Lung (tissue), 12 donors: ENCODE data around the gene TENM3. TPM values are rescaled to one million over a fixed set of nuclear protein-coding genes. Genes with fewer than 3 reads are reported as not detected.

ENCODE experiments used
- ATAC-seq: fragments of 200-7000 bp; cut with Tn5 transposase; one replicate; pipeline ENCODE4 v1.9.1; 2020; ENCODE audit warnings: moderate number of reproducible peaks; ENCODE audit not compliant: insufficient read depth, low FRiP score
- DNase-seq, 3 donors: peaks; one replicate each; pipeline ENCODE4 v3.0.0-alpha.2; 2013 to 2017
- H3K27ac ChIP-seq, 2 donors: one replicate each; pipeline ENCODE4 v1.5.1; 2013; ENCODE audit warnings: mild to moderate bottlenecking in 2 of 2, moderate library complexity in 2 of 2, control low read depth in 1 of 2, inconsistent platforms in 1 of 2, low read depth in 1 of 2, low read length in 1 of 2
- H3K27me3 ChIP-seq, 3 donors: one replicate each; pipeline ENCODE4 v1.5.1; 2013; ENCODE audit warnings: low read length in 2 of 3; ENCODE audit not compliant: control insufficient read depth in 3 of 3, insufficient read depth in 3 of 3
- H3K36me3 ChIP-seq, 4 donors: one replicate each; pipeline ENCODE4 v1.5.1; 2013; ENCODE audit warnings: low read length in 4 of 4, mild to moderate bottlenecking in 1 of 4, moderate library complexity in 1 of 4; ENCODE audit not compliant: control insufficient read depth in 4 of 4, insufficient read depth in 4 of 4
- H3K4me1 ChIP-seq, 5 donors: one replicate each; pipeline ENCODE4 v1.5.1; 2013; ENCODE audit warnings: low read length in 5 of 5, mild to moderate bottlenecking in 2 of 5, moderate library complexity in 1 of 5; ENCODE audit not compliant: control insufficient read depth in 5 of 5, insufficient read depth in 5 of 5
- H3K4me3 ChIP-seq: one replicate; pipeline ENCODE4 v1.5.1; 2013; ENCODE audit warnings: mild to moderate bottlenecking, control low read depth, moderate library complexity
- H3K9ac ChIP-seq, 2 donors: one replicate each; pipeline ENCODE4 v1.5.1; 2013; ENCODE audit warnings: low read length in 2 of 2, control low read depth in 1 of 2; ENCODE audit not compliant: insufficient read depth in 1 of 2
- H3K9me3 ChIP-seq, 4 donors: one replicate each; pipeline ENCODE4 v1.5.1; 2013; ENCODE audit warnings: low read length in 3 of 4, mild to moderate bottlenecking in 1 of 4, moderate library complexity in 1 of 4; ENCODE audit not compliant: control insufficient read depth in 4 of 4, insufficient read depth in 3 of 4
- WGBS, 2 donors: extraction: QIAGEN DNeasy Blood & Tissue Kit; methylation state at CpG; one replicate each; pipeline ENCODE4 v1.1.7; 2013; 5-methylcytosine and 5-hydroxymethylcytosine counted together
- polyA plus RNA-seq, 2 donors: library from polyadenylated mRNA; stranded (reverse); fragments of 200-250 nt; gene quantifications; one replicate each; pipeline ENCODE4 v1.2.1, GENCODE V29; 2013
- total RNA-seq, 2 donors: library from RNA; depleted of rRNA in 1 of 2; stranded (reverse); fragments of >200 nt in 1 of 2; gene quantifications; one replicate each; pipeline ENCODE4 v1.2.1, GENCODE V29; 2014 to 2021
- TF ChIP-seq, protein P1 (sequence below): IDR thresholded peaks from 2 replicates; pipeline ENCODE4 v1.5.1; 2012; ENCODE audit warnings: mild to moderate bottlenecking; ENCODE audit errors: control extremely low read depth, extremely low read depth
- donor health status: control.
- donor health status: control.
- donor health status: Bipolar disorder and iron deficiency.
- donor health status: healthy.
- donor health status: DM: yes; HTN: yes; CAD: no.

TENM3 gene
- total and polyA plus RNA-seq, 4 donors = 0.14 to 5.3 (median 2.2) TPM

DNA sequence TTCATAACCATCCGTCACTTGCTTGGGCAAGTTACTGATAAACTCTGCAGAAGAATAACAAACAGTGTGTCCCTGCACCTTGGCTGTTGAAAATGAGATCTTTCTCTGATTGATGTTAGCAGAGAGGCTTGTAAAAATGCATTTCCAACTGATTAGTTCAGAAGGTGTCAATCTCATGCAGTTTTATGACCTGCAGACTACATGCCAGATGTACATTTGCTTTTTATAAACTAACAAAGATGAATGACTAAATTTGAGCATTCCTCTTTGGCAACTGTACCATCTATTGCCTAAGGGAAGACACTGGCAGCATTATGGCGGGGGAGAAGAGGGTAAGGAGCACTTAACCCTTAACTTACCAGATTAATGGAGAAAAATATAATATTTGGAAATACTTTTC, 481.2 kb downstream of the TENM3 start:
- ATAC-seq = no peak
- H3K9me3 ChIP-seq = no peaks in the 10 kb centered on the region
- WGBS, 2 donors = 47 to 77% methylated on average over 2 of the region's 2 CpGs
- DNase-seq = no peak
- H3K9ac ChIP-seq = no peak overlapping the region
- H3K4me1 ChIP-seq = no peaks in the 10 kb centered on the region
- no peak overlapping the region for H3K27ac ChIP-seq
- H3K4me3 ChIP-seq = no peak overlapping the region
- TF ChIP-seq, protein P1, sequence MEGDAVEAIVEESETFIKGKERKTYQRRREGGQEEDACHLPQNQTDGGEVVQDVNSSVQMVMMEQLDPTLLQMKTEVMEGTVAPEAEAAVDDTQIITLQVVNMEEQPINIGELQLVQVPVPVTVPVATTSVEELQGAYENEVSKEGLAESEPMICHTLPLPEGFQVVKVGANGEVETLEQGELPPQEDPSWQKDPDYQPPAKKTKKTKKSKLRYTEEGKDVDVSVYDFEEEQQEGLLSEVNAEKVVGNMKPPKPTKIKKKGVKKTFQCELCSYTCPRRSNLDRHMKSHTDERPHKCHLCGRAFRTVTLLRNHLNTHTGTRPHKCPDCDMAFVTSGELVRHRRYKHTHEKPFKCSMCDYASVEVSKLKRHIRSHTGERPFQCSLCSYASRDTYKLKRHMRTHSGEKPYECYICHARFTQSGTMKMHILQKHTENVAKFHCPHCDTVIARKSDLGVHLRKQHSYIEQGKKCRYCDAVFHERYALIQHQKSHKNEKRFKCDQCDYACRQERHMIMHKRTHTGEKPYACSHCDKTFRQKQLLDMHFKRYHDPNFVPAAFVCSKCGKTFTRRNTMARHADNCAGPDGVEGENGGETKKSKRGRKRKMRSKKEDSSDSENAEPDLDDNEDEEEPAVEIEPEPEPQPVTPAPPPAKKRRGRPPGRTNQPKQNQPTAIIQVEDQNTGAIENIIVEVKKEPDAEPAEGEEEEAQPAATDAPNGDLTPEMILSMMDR = no peak
- no peaks in the 10 kb centered on the region for H3K27me3 ChIP-seq
- no peaks in the 10 kb centered on the region for H3K36me3 ChIP-seq

DNA sequence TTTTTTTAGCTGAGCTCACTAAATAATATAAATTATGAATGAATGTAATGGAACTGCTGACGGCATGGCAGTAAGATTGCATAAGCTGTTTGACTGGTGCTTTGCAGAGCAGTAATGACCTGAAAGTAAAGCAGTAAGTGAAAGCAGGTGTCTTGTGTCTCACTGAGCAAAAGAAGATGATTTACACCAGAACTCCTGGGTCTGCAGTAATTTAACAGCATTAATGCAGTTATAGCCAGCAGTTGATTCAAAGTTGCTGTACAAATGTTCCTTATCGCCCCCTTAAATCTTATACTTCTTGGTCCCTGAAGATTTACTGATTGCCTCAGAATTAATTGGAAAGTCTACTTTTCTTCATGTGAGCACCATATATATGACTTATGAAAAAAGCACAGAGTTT, 486.3 kb downstream of the TENM3 start:
- H3K27me3 ChIP-seq = no peaks in the 10 kb centered on the region
- H3K9me3 ChIP-seq = no peaks in the 10 kb centered on the region
- no peak overlapping the region for H3K9ac ChIP-seq
- no peaks in the 10 kb centered on the region for H3K36me3 ChIP-seq
- ATAC-seq = no peak
- DNase-seq = no peak
- WGBS, 2 donors = 90 to 94% methylated on average over 2 of the region's 2 CpGs
- H3K4me3 ChIP-seq = no peak overlapping the region
- TF ChIP-seq, protein P1 = no peak
- H3K4me1 ChIP-seq = no peaks in the 10 kb centered on the region
- no peak overlapping the region for H3K27ac ChIP-seq

GRCh38 chr4:182730791-182731190, 487.6 kb downstream of the TENM3 start:
- TF ChIP-seq, protein P1 = no peak
- Histone ChIP-seq H3K4me3 (no peak overlapping the region), H3K27ac (no peak overlapping the region), H3K27me3 (no peaks in the 10 kb centered on the region), H3K36me3 (no peaks in the 10 kb centered on the region), H3K9me3 (no peaks in the 10 kb centered on the region), H3K9ac (no peak overlapping the region), H3K4me1 (no peaks in the 10 kb centered on the region)
- DNase-seq (no peak), ATAC-seq (no peak)
- WGBS, 2 donors = 83 to 93% methylated on average over 3 of the region's 3 CpGs

DNA sequence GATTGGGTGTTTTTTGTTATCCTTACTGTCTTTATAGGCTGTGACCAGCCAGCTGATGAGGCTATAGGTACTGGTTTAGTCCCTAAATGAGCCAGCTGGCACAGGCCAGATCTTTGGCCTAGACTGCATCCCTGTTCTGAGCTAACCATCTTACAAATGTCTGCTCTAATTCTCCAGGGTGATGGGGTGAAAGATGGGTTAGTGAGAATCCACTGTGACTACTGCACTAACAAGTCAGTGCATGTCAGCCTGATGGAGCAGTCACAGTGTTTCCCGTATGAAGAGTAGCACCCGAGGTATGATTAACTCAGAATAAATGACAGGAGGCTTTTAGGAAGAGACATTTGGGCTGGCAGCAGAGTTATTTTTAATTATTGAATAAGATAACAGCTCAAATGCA, 493.0 kb downstream of the TENM3 start:
- no peaks in the 10 kb centered on the region for H3K9me3 ChIP-seq
- H3K4me1 ChIP-seq = peaks cover 0 to 16% (median 4%) of the 10 kb centered on the region in 5 donors
- WGBS, 2 donors = 82 to 88% methylated on average over 2 of the region's 2 CpGs
- no peaks in the 10 kb centered on the region for H3K27me3 ChIP-seq
- H3K9ac ChIP-seq = no peak overlapping the region
- H3K27ac ChIP-seq = no peak overlapping the region
- TF ChIP-seq, protein P1 = no peak
- DNase-seq (no peak), ATAC-seq (no peak)
- no peak overlapping the region for H3K4me3 ChIP-seq
- H3K36me3 ChIP-seq = no peaks in the 10 kb centered on the region
